ENCODE measurements around the gene F5. TPM values are rescaled to one million over a fixed set of nuclear protein-coding genes. Genes with fewer than 3 reads are reported as not detected.

The F5 gene
- total RNA-seq, 1 experiment from 2014 or later, result 0.09 TPM

DNA sequence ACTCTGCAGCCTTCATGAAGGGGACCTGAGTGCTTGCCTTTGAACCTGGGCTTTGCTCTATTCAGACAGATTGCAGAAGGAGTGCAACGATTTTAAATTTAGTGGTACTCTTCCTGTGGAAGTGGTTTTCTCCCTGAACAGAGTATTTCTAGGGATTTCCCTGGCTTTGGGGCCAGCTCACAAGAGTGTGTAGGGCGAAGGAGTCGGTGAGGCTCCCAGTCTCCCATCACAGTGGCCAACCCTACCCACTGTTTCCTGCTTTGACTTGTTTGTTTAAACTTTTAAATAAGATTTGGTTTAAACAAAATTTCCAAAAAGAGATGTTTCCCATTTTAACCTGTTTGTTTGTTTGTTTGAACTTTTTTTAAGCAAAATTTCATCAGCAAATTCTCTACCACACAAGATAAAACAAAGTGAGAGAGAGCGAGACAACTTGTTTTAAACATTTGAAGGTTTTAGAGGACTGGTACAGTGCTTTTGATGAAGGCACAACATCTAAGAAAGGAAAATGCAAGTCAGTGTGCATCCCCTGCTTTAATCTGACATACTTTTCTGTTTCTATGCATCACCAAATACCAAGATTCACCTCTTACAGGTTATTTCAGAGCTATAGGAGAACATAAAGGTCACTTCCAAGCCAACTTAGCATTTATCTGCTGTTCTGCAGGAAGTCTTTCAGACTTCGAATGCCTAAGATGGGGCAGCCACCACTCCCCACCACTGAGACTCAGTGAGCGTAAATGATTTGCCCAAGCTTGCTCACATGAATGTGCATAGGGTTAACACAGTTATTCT lies 37.0 kb upstream of the F5 start:
- no TSS peak for BruUV-seq (replicated peaks)
- ChIA-PET CTCF (interaction anchor here (0.5 to 1.2 kb wide), 4 partner anchors 23 to 100 kb away, joined by 3 to 4 read pairs (median 3); no protein-coding TSS in a partner anchor), POLR2A (interaction anchor here (0.6 kb wide), 1 partner anchor 28 kb away, joined by 3 read pairs; no protein-coding TSS in a partner anchor)
- DNase-seq (ENCODE audit: unreplicated experiment), result no peak
- no peak overlapping the region for H3K4me3 Mint-ChIP-seq (ENCODE audit: unreplicated experiment)
- peaks cover 38% of the 10 kb centered on the region for H3K27me3 Mint-ChIP-seq (ENCODE audit: insufficient read depth, unreplicated experiment)
- TF ChIP-seq, protein P1, sequence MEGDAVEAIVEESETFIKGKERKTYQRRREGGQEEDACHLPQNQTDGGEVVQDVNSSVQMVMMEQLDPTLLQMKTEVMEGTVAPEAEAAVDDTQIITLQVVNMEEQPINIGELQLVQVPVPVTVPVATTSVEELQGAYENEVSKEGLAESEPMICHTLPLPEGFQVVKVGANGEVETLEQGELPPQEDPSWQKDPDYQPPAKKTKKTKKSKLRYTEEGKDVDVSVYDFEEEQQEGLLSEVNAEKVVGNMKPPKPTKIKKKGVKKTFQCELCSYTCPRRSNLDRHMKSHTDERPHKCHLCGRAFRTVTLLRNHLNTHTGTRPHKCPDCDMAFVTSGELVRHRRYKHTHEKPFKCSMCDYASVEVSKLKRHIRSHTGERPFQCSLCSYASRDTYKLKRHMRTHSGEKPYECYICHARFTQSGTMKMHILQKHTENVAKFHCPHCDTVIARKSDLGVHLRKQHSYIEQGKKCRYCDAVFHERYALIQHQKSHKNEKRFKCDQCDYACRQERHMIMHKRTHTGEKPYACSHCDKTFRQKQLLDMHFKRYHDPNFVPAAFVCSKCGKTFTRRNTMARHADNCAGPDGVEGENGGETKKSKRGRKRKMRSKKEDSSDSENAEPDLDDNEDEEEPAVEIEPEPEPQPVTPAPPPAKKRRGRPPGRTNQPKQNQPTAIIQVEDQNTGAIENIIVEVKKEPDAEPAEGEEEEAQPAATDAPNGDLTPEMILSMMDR (IDR thresholded peaks at IDR 0.05; ENCODE audit: unreplicated experiment), result no peak
- H3K27ac Mint-ChIP-seq (ENCODE audit: low read depth, unreplicated experiment), result no peak overlapping the region
- H3K9me3 Mint-ChIP-seq (ENCODE audit: unreplicated experiment), result no peaks in the 10 kb centered on the region
- no peaks in the 10 kb centered on the region for H3K4me1 Mint-ChIP-seq (ENCODE audit: insufficient read depth, unreplicated experiment)
- intact Hi-C loops (cut with micrococcal nuclease), result no loop called here
- H3K36me3 Mint-ChIP-seq (ENCODE audit: insufficient read depth, unreplicated experiment), result no peaks in the 10 kb centered on the region

DNA sequence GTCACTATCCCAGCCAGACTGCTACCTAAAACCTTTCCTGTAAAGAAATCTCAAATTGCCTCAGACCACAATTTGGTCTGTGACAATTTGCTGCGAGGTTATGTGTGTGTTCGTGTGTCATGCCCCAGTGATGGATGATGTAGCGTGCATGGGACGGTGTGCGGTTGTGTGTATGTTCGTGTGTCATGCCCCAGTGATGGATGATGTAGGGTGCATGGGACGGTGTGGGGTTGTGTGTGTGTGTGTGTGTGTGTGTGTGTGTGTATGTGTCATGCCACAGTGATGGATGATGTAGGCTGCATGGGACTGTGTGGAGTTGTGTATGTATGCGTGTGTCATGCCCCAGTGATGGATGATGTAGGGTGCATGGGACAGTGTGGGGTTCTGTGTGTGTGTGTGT lies 34.3 kb upstream of the F5 start:
- Mint-ChIP-seq H3K4me1 (ENCODE audit: insufficient read depth, unreplicated experiment) (no peaks in the 10 kb centered on the region), H3K27ac (ENCODE audit: low read depth, unreplicated experiment) (no peak overlapping the region), H3K36me3 (ENCODE audit: insufficient read depth, unreplicated experiment) (no peaks in the 10 kb centered on the region), H3K9me3 (ENCODE audit: unreplicated experiment) (no peaks in the 10 kb centered on the region), H3K27me3 (ENCODE audit: insufficient read depth, unreplicated experiment) (peaks cover 30% of the 10 kb centered on the region), H3K4me3 (ENCODE audit: unreplicated experiment) (no peak overlapping the region)
- ChIA-PET POLR2A (no interaction called here), CTCF (interaction anchor here (0.9 kb wide), 1 partner anchor 19 kb away, joined by 4 read pairs; no protein-coding TSS in a partner anchor)
- no peak for DNase-seq (ENCODE audit: unreplicated experiment)
- intact Hi-C loops (cut with micrococcal nuclease), result no loop called here
- BruUV-seq (replicated peaks), result no TSS peak
- TF ChIP-seq, protein P1 (IDR thresholded peaks at IDR 0.05; ENCODE audit: unreplicated experiment), result no peak

DNA sequence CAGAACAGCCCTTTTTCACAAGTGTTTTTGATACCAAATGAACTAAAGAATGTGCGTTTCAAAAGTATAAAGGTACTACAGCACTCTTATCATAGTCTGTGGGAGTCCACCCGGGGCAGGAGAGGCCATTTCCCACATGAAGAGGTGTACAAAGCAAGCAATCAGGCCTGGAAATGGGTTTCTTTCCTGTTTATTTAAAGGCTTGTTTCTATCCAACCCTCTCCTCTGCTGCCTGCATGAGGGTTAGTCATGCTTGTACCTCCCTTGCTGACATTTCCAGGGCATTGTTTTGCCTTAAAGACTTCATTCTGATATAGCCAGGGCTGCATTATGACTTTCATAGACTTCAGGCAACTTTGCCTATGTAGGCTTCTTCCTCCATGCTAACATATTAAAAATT lies 32.1 kb upstream of the F5 start:
- intact Hi-C loops (cut with micrococcal nuclease), result no loop called here
- H3K4me3 Mint-ChIP-seq (ENCODE audit: unreplicated experiment), result no peak overlapping the region
- H3K36me3 Mint-ChIP-seq (ENCODE audit: insufficient read depth, unreplicated experiment), result no peaks in the 10 kb centered on the region
- H3K9me3 Mint-ChIP-seq (ENCODE audit: unreplicated experiment), result no peaks in the 10 kb centered on the region
- no peak overlapping the region for H3K27ac Mint-ChIP-seq (ENCODE audit: low read depth, unreplicated experiment)
- CTCF ChIA-PET, result interaction anchor here (0.8 to 1.3 kb wide), 2 partner anchors 16 to 49 kb away, joined by 3 to 4 read pairs; no protein-coding TSS in a partner anchor
- TF ChIP-seq, protein P1 (IDR thresholded peaks at IDR 0.05; ENCODE audit: unreplicated experiment), result no peak
- H3K4me1 Mint-ChIP-seq (ENCODE audit: insufficient read depth, unreplicated experiment), result no peaks in the 10 kb centered on the region
- DNase-seq (ENCODE audit: unreplicated experiment), result no peak
- POLR2A ChIA-PET, result no interaction called here
- peaks cover 40% of the 10 kb centered on the region for H3K27me3 Mint-ChIP-seq (ENCODE audit: insufficient read depth, unreplicated experiment)
- no TSS peak for BruUV-seq (replicated peaks)

DNA sequence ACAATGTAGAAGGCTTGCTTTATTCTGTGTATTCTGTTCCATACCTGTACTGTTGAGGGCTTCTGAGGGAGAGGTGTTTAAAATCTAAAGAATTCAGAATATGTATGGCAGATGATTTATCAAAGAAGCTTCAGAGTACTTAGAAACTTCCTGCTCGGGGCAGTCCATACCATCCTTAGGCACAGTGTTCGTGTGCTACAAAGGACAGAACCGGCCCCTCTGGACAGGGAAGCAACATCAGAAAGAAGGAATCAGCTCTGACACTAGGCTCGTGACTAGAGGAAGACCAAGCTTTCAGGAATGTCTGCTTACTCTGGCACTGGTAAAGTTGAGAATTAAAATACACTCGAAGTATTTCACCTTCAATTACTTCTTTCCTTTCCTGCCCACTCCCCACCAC lies 29.5 kb upstream of the F5 start:
- no peaks in the 10 kb centered on the region for H3K9me3 Mint-ChIP-seq (ENCODE audit: unreplicated experiment)
- no peaks in the 10 kb centered on the region for H3K36me3 Mint-ChIP-seq (ENCODE audit: insufficient read depth, unreplicated experiment)
- intact Hi-C loops (cut with micrococcal nuclease), result no loop called here
- peaks cover 39% of the 10 kb centered on the region for H3K27me3 Mint-ChIP-seq (ENCODE audit: insufficient read depth, unreplicated experiment)
- CTCF ChIA-PET, result interaction anchor here (0.5 to 2.7 kb wide), 6 partner anchors 14 to 1267 kb away, joined by 3 to 18 read pairs (median 4); partner anchors contain the start of gene F5
- H3K4me3 Mint-ChIP-seq (ENCODE audit: unreplicated experiment), result no peak overlapping the region
- H3K27ac Mint-ChIP-seq (ENCODE audit: low read depth, unreplicated experiment), result no peak overlapping the region
- H3K4me1 Mint-ChIP-seq (ENCODE audit: insufficient read depth, unreplicated experiment), result no peaks in the 10 kb centered on the region
- TF ChIP-seq, protein P1 (IDR thresholded peaks at IDR 0.05; ENCODE audit: unreplicated experiment), result no peak
- BruUV-seq (replicated peaks), result no TSS peak
- POLR2A ChIA-PET, result no interaction called here
- no peak for DNase-seq (ENCODE audit: unreplicated experiment)
